ENCODE measurements around the gene CCT6B.

CCT6B gene

GRCh38 chr17:34886831-34887230 lies 74.4 kb downstream of the CCT6B start:
- DNase-seq (ENCODE audit: low spot score), result no peak

- no peak for DNase-seq (ENCODE audit: low spot score)
Observed at GRCh38 chr17:34885076-34885475, 76.2 kb downstream of the CCT6B start.

GRCh38 chr17:34884597-34884996 lies 76.7 kb downstream of the CCT6B start:
- DNase-seq (ENCODE audit: low spot score), result no peak

- no peak for DNase-seq (ENCODE audit: low spot score)
Observed at GRCh38 chr17:34883106-34884000, 77.9 kb downstream of the CCT6B start.

GRCh38 chr17:34879146-34879545 lies 82.1 kb downstream of the CCT6B start:
- DNase-seq (ENCODE audit: low spot score), result no peak
